NCI-H2171 (cell line): ENCODE results near the gene SULT1C4.
"Not testable (repeated sequence)": the region's sequence is repeated elsewhere in the genome, so short reads cannot be mapped to it uniquely, and the experiment has no call there.

Experiments used
- DNase-seq: peaks from one replicate; lab custom pipeline; 2025; lab: John Stamatoyannopoulos, UW

SULT1C4 gene

DNA sequence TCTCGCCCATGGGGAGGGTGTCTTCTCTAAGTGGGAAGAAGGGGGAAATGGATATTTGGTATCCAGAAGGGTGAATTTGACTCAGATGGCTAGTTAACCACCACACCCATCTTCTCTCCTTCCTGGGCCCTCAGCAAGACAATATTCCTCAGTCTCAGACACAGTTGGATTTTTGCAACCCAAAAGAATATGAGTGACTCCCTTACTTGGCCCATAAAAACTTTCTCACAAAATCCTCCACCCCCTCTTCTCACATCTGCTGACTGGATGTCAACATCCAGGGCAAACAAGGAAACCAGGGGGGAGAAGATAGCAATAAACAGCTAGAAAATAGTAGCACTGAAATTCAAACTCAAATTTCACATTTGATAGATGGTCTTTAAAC is 35.9 kb downstream of the SULT1C4 start:
- DNase-seq, result no peak

DNA sequence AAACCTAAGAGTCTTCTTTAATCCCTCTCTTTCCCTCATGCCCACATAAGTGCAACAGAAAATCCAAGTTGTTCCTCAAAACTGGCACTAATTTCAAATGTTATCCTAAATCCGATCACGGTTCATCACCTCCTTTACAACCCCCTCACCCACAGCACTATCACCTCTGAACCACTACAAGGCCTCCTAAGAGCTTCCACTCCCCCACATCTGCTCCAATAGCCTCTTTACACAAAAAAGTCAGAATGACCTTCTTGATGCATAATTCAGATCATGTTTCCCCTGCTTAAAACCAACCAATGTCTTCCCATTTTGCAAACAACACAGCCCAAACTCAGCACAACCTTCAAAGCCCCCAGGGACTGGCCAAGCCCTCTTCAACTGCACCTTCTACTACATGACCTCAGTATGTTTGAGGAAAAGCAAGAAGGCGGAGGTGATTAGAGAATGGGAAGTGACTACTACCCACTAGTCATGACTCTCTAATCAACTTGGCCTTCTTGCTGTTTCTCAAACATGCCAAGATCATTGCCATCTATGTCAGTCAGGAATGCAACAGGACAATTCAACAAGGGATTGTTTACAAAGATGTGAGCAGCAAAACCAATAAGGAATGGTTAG is 36.6 kb downstream of the SULT1C4 start:
- DNase-seq, result no peak

DNA sequence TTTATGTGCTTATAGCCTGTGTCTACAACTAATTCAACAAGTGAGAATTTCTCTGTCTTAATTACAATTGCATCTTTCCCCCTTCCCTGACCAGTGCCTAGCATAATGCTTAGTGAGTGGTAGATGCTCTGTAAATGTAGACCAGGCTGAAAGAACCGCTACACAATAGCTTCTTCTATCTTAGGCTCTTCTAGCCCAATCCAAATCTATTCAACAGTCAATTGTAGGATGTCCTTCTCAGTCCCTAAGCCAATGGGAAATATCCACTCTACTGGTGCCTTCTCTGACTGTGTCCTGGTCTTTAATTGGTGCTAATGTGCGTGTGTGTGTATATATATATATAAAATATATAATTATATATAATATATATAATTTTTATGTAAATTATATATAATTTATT is 37.2 kb downstream of the SULT1C4 start:
- no peak for DNase-seq

DNA sequence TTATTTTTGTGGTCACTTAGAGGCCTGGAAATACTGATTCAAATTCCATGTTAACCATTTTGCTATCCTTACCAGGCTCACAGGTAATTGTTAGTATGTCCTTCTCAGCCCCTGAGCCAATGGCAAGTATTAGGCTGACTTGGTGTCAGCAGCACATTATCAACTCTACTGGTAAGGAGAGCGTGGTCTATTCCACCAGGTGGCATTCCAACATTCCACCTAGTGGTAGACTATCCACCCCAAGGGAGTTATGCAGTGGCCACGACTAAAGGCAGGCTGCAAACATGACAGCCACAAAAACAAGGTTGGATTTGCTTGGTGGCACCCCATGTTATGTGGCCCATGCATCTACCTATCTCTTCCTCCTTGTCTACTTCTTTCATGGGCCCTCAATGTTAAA is 39.5 kb downstream of the SULT1C4 start:
- no peak for DNase-seq

DNA sequence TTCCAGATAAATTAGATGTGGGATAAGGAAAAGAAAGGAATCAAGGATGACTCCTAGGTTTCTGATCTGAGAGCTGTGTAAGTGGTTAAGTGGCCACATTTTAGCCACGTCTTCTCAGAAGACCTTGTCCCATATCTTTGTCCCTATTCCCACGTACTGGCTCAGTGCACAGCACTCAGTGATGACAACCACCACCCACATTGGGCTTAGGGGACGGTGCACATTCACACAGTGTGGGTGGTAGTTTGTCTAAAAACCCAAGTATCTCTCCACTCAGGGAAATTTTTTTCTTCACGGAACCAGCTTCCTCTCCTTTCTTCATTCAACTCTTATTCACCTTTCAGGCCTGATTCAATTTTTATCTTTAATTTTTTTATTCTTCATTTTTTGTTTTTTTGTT is 40.7 kb downstream of the SULT1C4 start:
- DNase-seq, result no peak

DNA sequence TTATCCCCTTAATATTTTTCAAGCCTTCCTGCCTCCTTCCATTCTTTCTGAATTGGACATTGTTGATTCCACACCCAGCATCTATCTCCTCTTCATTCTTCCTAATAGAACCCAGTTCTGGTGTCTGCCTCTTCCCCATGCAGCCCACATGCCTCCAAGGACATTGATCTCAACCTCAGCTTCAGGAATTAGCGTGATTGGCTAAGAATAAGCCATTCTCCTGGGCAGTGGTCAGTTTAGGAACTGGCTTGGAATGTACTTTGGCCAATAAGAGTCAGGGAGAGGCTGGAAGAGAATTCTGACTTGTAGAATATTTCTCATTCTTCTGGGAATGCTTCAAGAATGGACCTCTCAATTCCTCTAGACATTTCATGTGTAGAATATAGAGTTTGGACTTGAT is 45.3 kb downstream of the SULT1C4 start:
- no peak for DNase-seq

DNA sequence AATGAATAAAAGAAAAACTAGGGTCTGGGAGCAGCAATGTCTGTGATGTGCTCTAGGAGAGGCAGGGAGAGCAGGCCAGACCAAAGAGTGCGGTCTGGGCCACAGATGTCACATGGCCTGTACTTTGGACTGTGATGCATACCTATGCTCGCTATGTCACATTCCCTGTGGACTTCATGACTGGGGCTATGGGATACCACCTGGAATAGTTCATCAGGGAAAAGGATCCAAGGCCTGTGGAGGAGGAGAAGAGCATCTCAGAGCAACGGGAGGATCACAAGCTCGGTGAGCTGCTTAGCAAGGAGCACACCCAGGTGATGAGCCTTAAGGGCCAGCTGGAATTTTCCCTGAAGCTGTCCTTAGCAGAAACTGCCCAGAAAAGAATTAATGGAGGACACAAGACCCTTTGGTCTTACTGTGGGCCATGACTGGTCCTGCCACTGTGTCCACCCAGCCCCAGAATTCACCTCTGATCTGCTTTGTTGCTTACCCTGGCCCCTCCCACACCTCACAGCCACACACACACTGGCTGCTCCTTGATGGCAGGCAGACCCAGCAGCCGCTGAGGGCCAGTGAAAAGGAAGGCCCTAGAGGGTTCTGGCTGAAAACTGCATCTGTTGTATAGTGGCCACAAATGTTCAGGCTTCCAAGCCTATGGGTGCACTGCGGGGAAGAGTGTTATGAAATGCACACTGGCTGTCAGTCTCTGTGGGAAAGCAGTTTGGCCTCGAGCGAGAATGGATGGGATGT is 45.9 kb downstream of the SULT1C4 start:
- DNase-seq, result no peak

DNA sequence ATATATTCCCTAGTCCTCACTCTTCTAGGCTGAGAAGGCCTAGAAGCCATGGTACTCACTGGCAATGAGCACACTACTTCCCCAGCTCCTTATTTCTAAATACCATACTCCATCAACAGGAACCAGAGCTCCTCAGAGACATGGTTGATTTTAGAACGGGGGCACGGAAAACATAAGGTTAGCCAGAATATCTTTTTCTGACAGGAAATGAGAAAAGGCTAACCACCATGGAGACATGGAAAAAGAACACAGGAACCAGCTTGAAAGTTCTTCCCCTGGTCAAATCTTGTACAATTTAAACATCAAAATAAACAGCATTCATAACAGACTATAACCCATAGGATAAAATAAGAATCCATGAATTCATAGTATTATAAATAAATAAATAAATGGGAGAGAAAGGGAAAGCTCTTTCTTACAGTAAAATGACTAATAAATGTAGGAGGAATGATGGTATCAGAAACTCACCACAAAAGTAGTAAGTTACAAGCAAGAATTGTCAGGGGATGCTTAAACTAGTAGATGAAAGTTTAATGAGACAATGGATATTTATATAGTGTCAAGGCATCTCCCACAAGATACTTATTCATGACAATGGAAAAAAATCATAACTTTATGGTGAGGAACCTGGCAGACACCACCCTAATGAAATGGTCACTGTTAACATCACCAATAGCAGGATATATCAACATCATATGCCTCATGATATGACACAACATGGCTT is 50.7 kb downstream of the SULT1C4 start:
- no peak for DNase-seq

DNA sequence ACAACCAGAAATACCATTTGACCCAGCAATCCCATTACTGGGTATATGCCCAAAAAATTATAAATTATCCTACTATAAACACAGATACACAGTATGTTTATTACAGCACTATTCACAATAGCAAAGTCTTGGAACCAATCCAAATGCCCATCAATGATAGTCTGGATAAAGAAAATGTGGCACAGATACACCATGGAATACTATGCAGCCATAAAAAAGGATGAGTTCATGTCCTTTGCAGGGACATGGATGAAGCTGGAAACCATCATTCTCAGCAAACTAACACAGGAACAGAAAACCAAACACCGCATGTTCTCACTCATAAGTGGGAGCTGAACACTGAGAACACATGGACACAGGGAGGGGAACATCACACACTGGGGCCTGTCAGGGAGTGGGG is 57.8 kb downstream of the SULT1C4 start:
- DNase-seq, result not testable (repeated sequence)

DNA sequence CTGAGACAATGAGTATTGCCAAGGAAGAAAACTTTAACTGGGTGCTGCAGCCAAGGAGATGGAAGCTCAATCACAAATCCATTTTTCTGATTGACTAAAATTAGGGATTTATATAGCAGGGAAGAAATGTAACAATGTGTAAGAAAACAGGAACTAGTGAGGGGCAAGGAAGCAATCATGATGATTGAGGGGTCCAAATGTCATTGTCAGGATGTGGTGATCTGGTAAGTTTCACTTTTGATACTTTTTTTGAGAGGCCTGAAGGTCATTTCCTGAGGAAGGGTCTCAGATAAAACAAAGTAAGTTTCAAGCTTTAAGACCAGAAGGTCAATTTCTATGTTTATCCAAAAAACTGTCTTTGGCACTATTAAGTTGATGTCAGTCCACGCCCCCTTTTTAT is 59.2 kb downstream of the SULT1C4 start:
- DNase-seq, result no peak
